Measurements from ENCODE around the gene HS3ST1.

Gene HS3ST1

DNA sequence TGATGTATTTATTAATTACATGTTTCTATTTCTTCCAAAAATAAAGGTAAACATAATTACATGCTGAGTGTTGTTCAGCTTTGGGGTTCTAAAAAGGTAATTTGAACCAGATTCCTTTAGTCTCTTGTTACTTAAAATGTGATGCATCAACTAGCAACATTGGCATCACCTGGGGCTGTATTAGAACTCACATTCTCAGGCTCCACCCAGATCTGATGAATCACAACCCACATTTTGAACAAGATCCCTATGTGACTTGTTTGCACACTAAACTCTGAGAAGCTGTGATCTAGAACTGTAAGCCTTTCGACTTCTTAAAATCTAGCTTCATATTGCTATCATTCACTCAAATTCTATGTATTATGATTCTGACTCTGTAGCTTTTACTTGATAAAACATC, 23.0 kb upstream of the HS3ST1 start:
- TF ChIP-seq, protein P1, sequence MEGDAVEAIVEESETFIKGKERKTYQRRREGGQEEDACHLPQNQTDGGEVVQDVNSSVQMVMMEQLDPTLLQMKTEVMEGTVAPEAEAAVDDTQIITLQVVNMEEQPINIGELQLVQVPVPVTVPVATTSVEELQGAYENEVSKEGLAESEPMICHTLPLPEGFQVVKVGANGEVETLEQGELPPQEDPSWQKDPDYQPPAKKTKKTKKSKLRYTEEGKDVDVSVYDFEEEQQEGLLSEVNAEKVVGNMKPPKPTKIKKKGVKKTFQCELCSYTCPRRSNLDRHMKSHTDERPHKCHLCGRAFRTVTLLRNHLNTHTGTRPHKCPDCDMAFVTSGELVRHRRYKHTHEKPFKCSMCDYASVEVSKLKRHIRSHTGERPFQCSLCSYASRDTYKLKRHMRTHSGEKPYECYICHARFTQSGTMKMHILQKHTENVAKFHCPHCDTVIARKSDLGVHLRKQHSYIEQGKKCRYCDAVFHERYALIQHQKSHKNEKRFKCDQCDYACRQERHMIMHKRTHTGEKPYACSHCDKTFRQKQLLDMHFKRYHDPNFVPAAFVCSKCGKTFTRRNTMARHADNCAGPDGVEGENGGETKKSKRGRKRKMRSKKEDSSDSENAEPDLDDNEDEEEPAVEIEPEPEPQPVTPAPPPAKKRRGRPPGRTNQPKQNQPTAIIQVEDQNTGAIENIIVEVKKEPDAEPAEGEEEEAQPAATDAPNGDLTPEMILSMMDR (IDR thresholded peaks at IDR 0.05; ENCODE audit: control insufficient read depth, extremely low read depth, insufficient read depth): no peak
- no peak for DNase-seq (ENCODE audit: low read depth)

DNA sequence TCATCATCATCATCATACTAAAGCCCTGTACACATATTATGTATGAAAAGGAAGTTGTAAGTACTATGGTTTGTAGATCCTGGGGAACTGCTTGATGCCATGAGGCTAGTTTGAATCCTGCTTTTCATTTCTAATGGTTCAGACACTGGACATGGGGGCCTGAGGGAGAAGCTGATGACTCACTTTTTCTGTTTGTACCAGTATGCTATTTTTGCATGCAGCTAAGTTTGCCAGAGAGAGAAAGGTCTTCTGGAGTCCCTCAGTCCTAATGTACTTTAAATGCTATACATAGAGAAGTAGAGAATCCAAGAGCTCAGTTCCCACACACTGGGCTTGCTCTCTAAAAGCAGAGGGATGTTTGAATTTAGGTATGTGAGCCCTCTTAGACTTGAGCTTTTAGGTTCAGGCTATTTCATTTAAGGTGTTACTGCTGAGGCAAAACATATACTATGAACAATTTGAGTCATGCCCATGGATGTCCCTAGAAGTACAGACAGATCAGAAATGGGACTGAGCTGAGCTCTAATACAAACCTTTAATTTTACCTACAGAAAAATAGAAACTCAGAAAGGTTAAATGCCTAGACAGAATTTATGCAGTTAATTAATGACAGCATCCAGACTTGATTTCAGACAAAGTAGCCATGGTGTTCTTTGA, 17.6 kb upstream of the HS3ST1 start:
- DNase-seq (ENCODE audit: low read depth): no peak
- TF ChIP-seq, protein P1 (IDR thresholded peaks at IDR 0.05; ENCODE audit: control insufficient read depth, extremely low read depth, insufficient read depth): no peak
- H3K4me3 ChIP-seq (ENCODE audit: low read depth, low read length): no peak overlapping the region

More for the DNA sequence above, 23.0 kb upstream of the HS3ST1 start:
- no peak overlapping the region for H3K4me3 ChIP-seq (ENCODE audit: low read depth, low read length)

DNA sequence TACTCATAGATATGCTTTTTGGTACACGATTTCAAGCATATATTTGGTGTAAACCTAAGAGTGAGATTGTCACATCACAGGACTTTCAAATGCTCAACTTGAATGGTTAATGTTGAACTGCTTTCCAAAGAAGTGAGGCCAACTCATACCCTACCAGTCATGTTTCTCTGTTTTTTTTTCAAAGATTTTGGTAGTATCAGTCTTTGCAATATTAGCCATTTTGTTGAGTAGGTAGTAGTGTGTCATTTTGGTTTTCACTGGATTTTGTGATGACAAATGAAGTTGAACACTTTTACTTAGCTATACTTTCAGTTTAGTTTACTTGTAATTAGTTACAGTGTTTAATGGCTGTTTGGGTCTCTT, 12.5 kb upstream of the HS3ST1 start:
- TF ChIP-seq, protein P1 (IDR thresholded peaks at IDR 0.05; ENCODE audit: control insufficient read depth, extremely low read depth, insufficient read depth): no peak
- DNase-seq (ENCODE audit: low read depth): no peak
- no peak overlapping the region for H3K4me3 ChIP-seq (ENCODE audit: low read depth, low read length)

DNA sequence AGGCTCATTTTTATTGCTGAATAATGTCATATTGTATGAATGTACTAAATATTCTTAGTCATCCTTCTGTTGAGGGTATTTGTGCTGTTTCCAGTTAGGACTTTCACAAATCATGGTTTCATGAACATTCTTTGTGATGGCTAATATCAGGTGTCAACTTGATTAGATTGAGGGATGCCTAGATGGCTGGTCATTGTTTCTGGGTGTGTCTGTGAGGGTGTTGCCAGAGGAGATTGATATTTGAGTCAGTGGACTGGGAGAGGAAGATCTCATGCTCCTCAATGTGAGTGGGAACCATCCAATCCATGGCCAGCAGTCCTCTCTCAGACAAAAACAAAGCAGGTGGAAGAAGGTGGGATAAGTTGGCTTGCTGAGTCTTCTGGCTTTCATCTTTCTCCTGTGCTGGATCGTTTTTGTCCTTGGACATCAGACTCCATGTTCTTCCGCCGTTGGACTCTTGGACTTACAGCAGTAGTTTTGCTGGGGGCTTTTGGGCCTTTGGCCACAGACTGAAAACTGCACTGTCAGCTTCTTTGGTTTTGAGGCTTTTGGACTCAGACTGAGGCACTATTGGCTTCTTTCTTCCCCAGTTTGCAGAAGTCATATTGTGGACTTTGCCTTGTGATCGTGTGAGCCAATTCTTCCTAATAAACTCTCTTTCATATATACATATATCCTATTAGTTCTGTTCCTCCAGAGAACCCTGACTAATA, 11.9 kb upstream of the HS3ST1 start:
- H3K4me3 ChIP-seq (ENCODE audit: low read depth, low read length): no peak overlapping the region
- TF ChIP-seq, protein P1 (IDR thresholded peaks at IDR 0.05; ENCODE audit: control insufficient read depth, extremely low read depth, insufficient read depth): no peak
- DNase-seq (ENCODE audit: low read depth): no peak

DNA sequence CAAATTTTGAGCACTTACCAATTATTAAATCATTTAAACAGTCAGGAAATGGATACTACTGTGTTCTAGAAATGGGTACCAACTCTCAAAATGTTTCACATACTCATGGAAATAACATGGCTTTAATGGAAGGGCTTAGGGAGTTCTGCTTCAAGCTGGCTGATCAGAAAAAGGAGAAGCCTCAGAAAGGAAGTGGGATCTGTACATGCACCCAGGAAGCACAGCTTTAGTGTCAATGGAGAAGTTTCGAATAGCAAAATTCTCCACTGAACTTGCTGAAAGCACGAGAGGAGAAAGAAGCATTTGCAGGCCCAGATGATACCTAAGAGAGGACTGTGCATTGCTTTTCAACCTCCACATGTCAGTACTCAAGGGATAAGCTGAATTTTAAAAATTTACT, 11.1 kb upstream of the HS3ST1 start:
- DNase-seq (ENCODE audit: low read depth): no peak
- TF ChIP-seq, protein P1 (IDR thresholded peaks at IDR 0.05; ENCODE audit: control insufficient read depth, extremely low read depth, insufficient read depth): no peak

DNA sequence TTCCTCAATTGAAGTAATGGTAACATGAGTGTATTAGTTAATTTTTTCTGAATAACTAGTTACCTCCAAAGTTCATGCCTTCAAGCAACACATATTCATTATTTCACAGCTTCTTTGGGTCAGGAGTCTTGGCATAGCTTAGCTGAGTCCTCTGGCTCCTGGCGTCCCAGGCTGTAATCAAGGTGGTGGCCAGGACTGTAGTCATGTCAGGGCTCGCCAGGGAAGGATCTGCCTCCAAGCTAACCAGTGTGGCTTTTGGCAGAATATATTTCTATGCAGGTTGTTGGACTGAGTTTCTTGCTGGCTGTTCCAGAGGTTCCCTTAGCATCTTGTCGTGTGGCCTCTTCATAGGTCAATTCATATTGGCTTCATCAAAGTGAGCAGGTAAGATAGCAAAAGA, 10.0 kb upstream of the HS3ST1 start:
- H3K4me3 ChIP-seq (ENCODE audit: low read depth, low read length): no peak overlapping the region
- TF ChIP-seq, protein P1 (IDR thresholded peaks at IDR 0.05; ENCODE audit: control insufficient read depth, extremely low read depth, insufficient read depth): no peak
- no peak for DNase-seq (ENCODE audit: low read depth)

More for the DNA sequence above, 11.1 kb upstream of the HS3ST1 start:
- H3K4me3 ChIP-seq (ENCODE audit: low read depth, low read length): no peak overlapping the region
